Non-pigmented ciliary epithelial cell (primary cell): ENCODE results near the gene KRTAP12-4.
"Not testable (repeated sequence)": the region's sequence is repeated elsewhere in the genome, so short reads cannot be mapped to it uniquely, and the experiment has no call there.

Source experiments
- DNase-seq: peaks from one replicate; pipeline ENCODE4 v3.0.0-alpha.2; 2010; ENCODE audit warnings: low read depth

KRTAP12-4 gene

GRCh38 chr21:44654576-44655175, at the start of gene KRTAP12-4:
TSS of gene KRTAP12-4 (minus strand) at chr21:44654659. CDS start at chr21:44654614, 45 bp downstream.
- no peak for DNase-seq

GRCh38 chr21:44703731-44704635, 49.5 kb upstream of the KRTAP12-4 start:
- DNase-seq, result no peak

GRCh38 chr21:44702973-44703730, 48.7 kb upstream of the KRTAP12-4 start:
- no peak for DNase-seq

- DNase-seq, result no peak
These were observed 47.9 kb upstream of the KRTAP12-4 start for GRCh38 chr21:44702111-44702972.

- no peak for DNase-seq
These were observed 47.1 kb upstream of the KRTAP12-4 start for GRCh38 chr21:44701541-44701940.

- no peak for DNase-seq
These were observed 46.6 kb upstream of the KRTAP12-4 start for GRCh38 chr21:44701023-44701400.

GRCh38 chr21:44700101-44701022, 45.9 kb upstream of the KRTAP12-4 start:
- no peak for DNase-seq

- no peak for DNase-seq
These were observed 45.1 kb upstream of the KRTAP12-4 start for GRCh38 chr21:44699502-44700001.

GRCh38 chr21:44697811-44698734, 43.6 kb upstream of the KRTAP12-4 start:
- no peak for DNase-seq

- not testable (repeated sequence) for DNase-seq
These were observed 42.8 kb upstream of the KRTAP12-4 start, which contains the start of gene KRTAP10-12 for GRCh38 chr21:44697172-44697810. TSS of gene KRTAP10-12 (plus strand) at chr21:44697172. CDS start at chr21:44697202, 30 bp downstream.

- no peak for DNase-seq
These were observed 42.1 kb upstream of the KRTAP12-4 start for GRCh38 chr21:44696572-44696971.

- no peak for DNase-seq
These were observed 41.2 kb upstream of the KRTAP12-4 start for GRCh38 chr21:44695641-44696040.

GRCh38 chr21:44695184-44695583, 40.7 kb upstream of the KRTAP12-4 start:
- DNase-seq, result no peak

GRCh38 chr21:44694776-44695175, 40.3 kb upstream of the KRTAP12-4 start:
- no peak for DNase-seq

- no peak for DNase-seq
These were observed 38.5 kb upstream of the KRTAP12-4 start for GRCh38 chr21:44692798-44693512.

- no peak for DNase-seq
These were observed 37.2 kb upstream of the KRTAP12-4 start for GRCh38 chr21:44691686-44692085.

- DNase-seq, result not testable (repeated sequence)
These were observed 35.3 kb upstream of the KRTAP12-4 start for GRCh38 chr21:44689740-44690139.

- no peak for DNase-seq
These were observed 33.2 kb upstream of the KRTAP12-4 start for GRCh38 chr21:44687671-44688070.
